Right cardiac atrium (tissue), 5 donors: Measurements from ENCODE around the gene NDUFA13. TPM values are rescaled to one million over a fixed set of nuclear protein-coding genes. Genes with fewer than 3 reads are reported as not detected.

Experiments used
- ATAC-seq, 2 donors: fragments of 200-7000 bp; cut with Tn5 transposase; one replicate each; pipeline versions ENCODE4 v1.8.0 to v1.9.1; 2020; ENCODE audit warnings: moderate library complexity in 2 of 2, mild to moderate bottlenecking in 1 of 2
- DNase-seq, 3 donors: peaks; one replicate each; pipeline ENCODE4 v3.0.0-alpha.2; 2020
- H3K27ac ChIP-seq: one replicate; pipeline ENCODE4 v1.5.1; 2013; ENCODE audit warnings: mild to moderate bottlenecking, low read length, control low read depth, moderate library complexity
- H3K27me3 ChIP-seq: one replicate; pipeline ENCODE4 v1.6.1; 2013; ENCODE audit not compliant: control insufficient read depth, insufficient read depth
- H3K4me1 ChIP-seq: one replicate; pipeline ENCODE4 v1.6.1; 2013; ENCODE audit warnings: low read length; ENCODE audit not compliant: control insufficient read depth, insufficient read depth
- H3K4me3 ChIP-seq: one replicate; pipeline ENCODE4 v1.5.1; 2013; ENCODE audit warnings: low read length, control low read depth
- H3K9me3 ChIP-seq: one replicate; pipeline ENCODE4 v1.6.1; 2013; ENCODE audit warnings: low read length; ENCODE audit not compliant: control insufficient read depth
- WGBS: extraction: QIAGEN DNeasy Blood & Tissue Kit; methylation state at CpG from one replicate; pipeline ENCODE4 v1.1.7; 2013; 5-methylcytosine and 5-hydroxymethylcytosine counted together
- intact Hi-C, 4 donors: fragments of 100-400 bp; cut with DNase I; formaldehyde crosslinking; loops; one replicate each; pipeline versions ENCODE4 v1.11.0 to v1.14.0; 2022 to 2023
- polyA plus RNA-seq: library from polyadenylated mRNA; stranded (reverse); fragments of 200-250 nt; gene quantifications from one replicate; pipeline ENCODE4 v1.2.3, GENCODE V29; 2013
- total RNA-seq, 4 donors: library from RNA; stranded (reverse); fragmentation: NEBNext Ultra II Directional; extraction: Animal tissue kit (Norgen Biotek cat#: 25700); gene quantifications; one replicate each; pipeline ENCODE4 v1.2.1, GENCODE V29; 2021
- donor health status: healthy with polysubstance abuse.
- donor health status: DM: no; HTN: yes; CAD: no.
- donor health status: DM: no; HTN: no; CAD: no.
- donor health status: DM: no; HTN: yes; CAD: no; lungs with severe emphysema.
- donor health status: DM: yes; HTN: yes; CAD: no.

NDUFA13 gene
- total and polyA plus RNA-seq, 5 donors, result 785 to 1,226 (median 864) TPM

- Histone ChIP-seq H3K27ac (no peak overlapping the region), H3K9me3 (no peaks in the 10 kb centered on the region), H3K27me3 (no peaks in the 10 kb centered on the region), H3K4me3 (no peak overlapping the region), H3K4me1 (no peaks in the 10 kb centered on the region)
- ATAC-seq (no peak), DNase-seq (peak in 1 of 3 donors; percentile 51)
- 89% methylated on average over 17 of the region's 17 CpGs for WGBS
- intact Hi-C loops, result no loop called here
Measured at GRCh38 chr19:19563348-19563848, 47.4 kb downstream of the NDUFA13 start.

GRCh38 chr19:19566306-19566705 is 50.3 kb downstream of the NDUFA13 start:
- intact Hi-C loops, result no loop called here
- H3K9me3 ChIP-seq, result no peaks in the 10 kb centered on the region
- H3K4me1 ChIP-seq, result no peaks in the 10 kb centered on the region
- no peak for ATAC-seq
- no peaks in the 10 kb centered on the region for H3K27me3 ChIP-seq
- H3K4me3 ChIP-seq, result no peak overlapping the region
- WGBS, result 74% methylated on average over 7 of the region's 7 CpGs
- H3K27ac ChIP-seq, result no peak overlapping the region
- no peak for DNase-seq

GRCh38 chr19:19567391-19567790 is 51.4 kb downstream of the NDUFA13 start:
- no peak overlapping the region for H3K4me3 ChIP-seq
- no peaks in the 10 kb centered on the region for H3K4me1 ChIP-seq
- ATAC-seq, result no peak
- H3K27ac ChIP-seq, result no peak overlapping the region
- DNase-seq, result peak in 1 of 3 donors; percentile 30
- no peaks in the 10 kb centered on the region for H3K27me3 ChIP-seq
- 75% methylated on average over 3 of the region's 3 CpGs for WGBS
- intact Hi-C loops, result no loop called here
- no peaks in the 10 kb centered on the region for H3K9me3 ChIP-seq

- Histone ChIP-seq H3K4me3 (no peak overlapping the region), H3K9me3 (no peaks in the 10 kb centered on the region), H3K27me3 (no peaks in the 10 kb centered on the region), H3K27ac (no peak overlapping the region), H3K4me1 (no peaks in the 10 kb centered on the region)
- no peak for ATAC-seq
- peak in 1 of 3 donors; percentile 27 for DNase-seq
- intact Hi-C loops, result no loop called here
- 89% methylated on average over 25 of the region's 25 CpGs for WGBS
Measured at GRCh38 chr19:19568802-19569756, 53.1 kb downstream of the NDUFA13 start.

- H3K27ac ChIP-seq, result no peak overlapping the region
- no peaks in the 10 kb centered on the region for H3K27me3 ChIP-seq
- intact Hi-C loops, result no loop called here
- H3K4me3 ChIP-seq, result no peak overlapping the region
- WGBS, result 62% methylated on average over 10 of the region's 10 CpGs
- ATAC-seq (no peak), DNase-seq (peak in 1 of 3 donors; percentile 15)
- H3K4me1 ChIP-seq, result no peaks in the 10 kb centered on the region
- H3K9me3 ChIP-seq, result no peaks in the 10 kb centered on the region
Measured at GRCh38 chr19:19570571-19570970, 54.5 kb downstream of the NDUFA13 start.

GRCh38 chr19:19571071-19571786 is 55.2 kb downstream of the NDUFA13 start:
- intact Hi-C loops, result no loop called here
- Histone ChIP-seq H3K9me3 (no peaks in the 10 kb centered on the region), H3K4me3 (no peak overlapping the region), H3K4me1 (no peaks in the 10 kb centered on the region), H3K27ac (no peak overlapping the region), H3K27me3 (no peaks in the 10 kb centered on the region)
- ATAC-seq (no peak), DNase-seq (peak in 1 of 3 donors; percentile 18)
- WGBS, result 87% methylated on average over 11 of the region's 11 CpGs

- DNase-seq (no peak), ATAC-seq (no peak)
- no peaks in the 10 kb centered on the region for H3K4me1 ChIP-seq
- H3K27ac ChIP-seq, result no peak overlapping the region
- no peak overlapping the region for H3K4me3 ChIP-seq
- H3K9me3 ChIP-seq, result no peaks in the 10 kb centered on the region
- intact Hi-C loops, result no loop called here
- no peaks in the 10 kb centered on the region for H3K27me3 ChIP-seq
- WGBS, result 80% methylated on average over 6 of the region's 6 CpGs
Measured at GRCh38 chr19:19575411-19575810, 59.4 kb downstream of the NDUFA13 start.

Other genes starting within 250 kb of the NDUFA13 start
- 1 to 10 TPM in 1 of 4 donors, under 1 TPM in 3; 0.48 to 1.3 (median 0.90) TPM for gene TM6SF2, start 242.9 kb upstream of the NDUFA13 start, total RNA-seq
- 0.34 TPM for gene TM6SF2, start 242.9 kb upstream of the NDUFA13 start, polyA plus RNA-seq
- 10 to 100 TPM; 34.8 to 44.9 (median 41.5) TPM for gene SUGP1, start 195.7 kb upstream of the NDUFA13 start, total RNA-seq
- gene SUGP1, start 195.7 kb upstream of the NDUFA13 start, polyA plus RNA-seq, result 27.4 TPM
- 10 to 100 TPM; 26.5 to 36.2 (median 32.2) TPM for gene MAU2, start 195.4 kb upstream of the NDUFA13 start, total RNA-seq
- gene MAU2, start 195.4 kb upstream of the NDUFA13 start, polyA plus RNA-seq, result 20.5 TPM
- gene GATAD2A, start 110.5 kb upstream of the NDUFA13 start, total RNA-seq, result 10 to 100 TPM; 31.4 to 53.9 (median 36.0) TPM
- gene GATAD2A, start 110.5 kb upstream of the NDUFA13 start, polyA plus RNA-seq, result 12.2 TPM
- gene TSSK6, start 677 bp upstream of the NDUFA13 start, total RNA-seq, result under 1 TPM; 0.28 to 0.97 (median 0.82) TPM
- 0.77 TPM for gene TSSK6, start 677 bp upstream of the NDUFA13 start, polyA plus RNA-seq
- 1 to 10 TPM; 1.3 to 4.3 (median 1.6) TPM for gene YJEFN3, start 12.7 kb downstream of the NDUFA13 start, total RNA-seq
- 2.9 TPM for gene YJEFN3, start 12.7 kb downstream of the NDUFA13 start, polyA plus RNA-seq
- gene CILP2, start 22.0 kb downstream of the NDUFA13 start, total RNA-seq, result under 1 TPM; 0.08 to 0.39 (median 0.22) TPM
- gene CILP2, start 22.0 kb downstream of the NDUFA13 start, polyA plus RNA-seq, result 0.05 TPM
- under 1 TPM in 1 of 4 donors, not detected in 3; 0.56 TPM for gene PBX4, start 102.5 kb downstream of the NDUFA13 start, total RNA-seq
- 0.36 TPM for gene PBX4, start 102.5 kb downstream of the NDUFA13 start, polyA plus RNA-seq
- 1 to 10 TPM in 2 of 4 donors, under 1 TPM in 2; 0.57 to 3.0 (median 1.2) TPM for gene LPAR2, start 112.0 kb downstream of the NDUFA13 start, total RNA-seq
- 1.1 TPM for gene LPAR2, start 112.0 kb downstream of the NDUFA13 start, polyA plus RNA-seq
- gene GMIP, start 127.4 kb downstream of the NDUFA13 start, total RNA-seq, result 1 to 10 TPM; 3.1 to 6.3 (median 5.3) TPM
- 2.3 TPM for gene GMIP, start 127.4 kb downstream of the NDUFA13 start, polyA plus RNA-seq
- 10 to 100 TPM; 21.7 to 28.0 (median 23.6) TPM for gene ATP13A1, start 147.5 kb downstream of the NDUFA13 start, total RNA-seq
- gene ATP13A1, start 147.5 kb downstream of the NDUFA13 start, polyA plus RNA-seq, result 16.7 TPM
- 1 to 10 TPM; 3.1 to 5.9 (median 5.0) TPM for gene ZNF101, start 152.6 kb downstream of the NDUFA13 start, total RNA-seq
- 3.1 TPM for gene ZNF101, start 152.6 kb downstream of the NDUFA13 start, polyA plus RNA-seq
- gene ZNF14, start 216.9 kb downstream of the NDUFA13 start, total RNA-seq, result 1 to 10 TPM; 4.4 to 5.8 (median 5.3) TPM
- 3.5 TPM for gene ZNF14, start 216.9 kb downstream of the NDUFA13 start, polyA plus RNA-seq